Right lobe of liver (tissue), 6 donors: ENCODE results near the gene CD63. TPM values are rescaled to one million over a fixed set of nuclear protein-coding genes. Genes with fewer than 3 reads are reported as not detected.

Source experiments
- ATAC-seq, 4 donors: fragments of 200-7000 bp; cut with Tn5 transposase; one replicate each; pipeline ENCODE4 v1.9.1; 2020; ENCODE audit warnings: mild to moderate bottlenecking in 4 of 4, moderate library complexity in 4 of 4
- DNase-seq, 3 donors: peaks; one replicate each; pipeline ENCODE4 v3.0.0-alpha.2; 2020
- H3K27ac ChIP-seq, 3 donors: fragments of 200-600 bp; one replicate each; pipeline ENCODE4 v1.8.0; 2022
- H3K27me3 ChIP-seq, 2 donors: fragments of 200-600 bp; one replicate each; pipeline ENCODE4 v1.8.0; 2022
- H3K36me3 ChIP-seq, 4 donors: fragments of 200-600 bp; sonication (generic) in 1 of 4; one replicate each; pipeline versions ENCODE4 v1.5.1 to v1.8.0; 2017 to 2022; ENCODE audit warnings: control low read depth in 1 of 4
- H3K4me1 ChIP-seq, 4 donors: fragments of 200-600 bp; sonication (generic) in 1 of 4; one replicate each; pipeline versions ENCODE4 v1.5.1 to v1.8.0; 2017 to 2022; ENCODE audit warnings: control low read depth in 1 of 4
- H3K4me3 ChIP-seq, 3 donors: fragments of 200-600 bp; one replicate each; pipeline ENCODE4 v1.8.0; 2022
- H3K9me3 ChIP-seq, 4 donors: fragments of 200-600 bp; sonication (generic) in 1 of 4; one replicate each; pipeline versions ENCODE4 v1.5.1 to v1.8.0; 2017 to 2022; ENCODE audit warnings: control low read depth in 1 of 4
- CTCF ChIP-seq, 4 donors: fragments of 200-600 bp in 3 of 4; fragments of 450-650 bp in 1 of 4; IDR thresholded peaks; one replicate each; pipeline versions ENCODE4 v1.5.1 to v1.8.0; 2016 to 2022; ENCODE audit warnings: antibody characterized with exemption in 4 of 4, mild to moderate bottlenecking in 2 of 4
- POLR2A ChIP-seq: fragments of 450-650 bp; IDR thresholded peaks from one replicate; pipeline ENCODE4 v1.6.1; 2017; ENCODE audit warnings: antibody characterized with exemption, mild to moderate bottlenecking
- WGBS: methylation state at CpG from one replicate; pipeline ENCODE4 v1.1.6; 2018; ENCODE audit warnings: low coverage, low lambda C conversion rate; ENCODE audit not compliant: insufficient coverage; ENCODE audit errors: missing lambda C conversion rate; 5-methylcytosine and 5-hydroxymethylcytosine counted together
- intact Hi-C, 2 donors: fragments of 100-400 bp; cut with DNase I; formaldehyde crosslinking; loops; one replicate each; pipeline versions ENCODE4 v1.11.2 to v1.14.1; 2022
- total RNA-seq, 6 experiments: library from RNA; depleted of rRNA in 2 of 6; stranded (reverse); fragments of >200 nt in 2 of 6; fragmentation: NEBNext Ultra II Directional in 3 of 6; extraction: Animal tissue kit (Norgen Biotek cat#: 25700) in 3 of 6; gene quantifications; one replicate each; pipeline versions ENCODE4 v1.1.0 to v1.2.4, GENCODE V29; 2016 to 2023
- donor health status: DM: no; HTN: yes; CAD: no.
- donor health status: DM: no; HTN: no; CAD: no.
- donor health status: DM: no; HTN: no; CAD: no.
- donor health status: DM: no; HTN: yes; CAD: no.
- donor health status: DM: no; HTN: yes; CAD: no.

The CD63 gene
- total RNA-seq, 6 experiments from 2014 or later = 213 to 556 (median 317) TPM

GRCh38 chr12:55682087-55682796 lies 46.6 kb downstream of the CD63 start:
- no peaks in the 10 kb centered on the region for H3K9me3 ChIP-seq
- peaks cover 0 to 8% (median 0%) of the 10 kb centered on the region in 4 donors for H3K36me3 ChIP-seq
- intact Hi-C loops = loop anchor here in 1 of 2 donors (5.0 kb wide), 1 partner anchor 40 kb away; the partner anchor contains the start of gene RDH5
- H3K4me3 ChIP-seq = peak overlapping the region; percentile 71 to 78 (median 75)
- H3K27me3 ChIP-seq = no peaks in the 10 kb centered on the region
- peaks cover 0 to 7% (median 0%) of the 10 kb centered on the region in 4 donors for H3K4me1 ChIP-seq
- ATAC-seq (peak in 3 of 4 donors; percentile 12 to 27 (median 14)), DNase-seq (peak in 1 of 3 donors; percentile 54)
- TF ChIP-seq POLR2A (no peak), CTCF (IDR thresholded peaks at IDR 0.05) (no peak)
- WGBS = 25% methylated on average over 12 of the region's 13 CpGs
- H3K27ac ChIP-seq = peak overlapping the region; percentile 13 to 76 (median 20)

GRCh38 chr12:55681142-55682077 lies 47.4 kb downstream of the CD63 start:
- intact Hi-C loops = loop anchor here in 1 of 2 donors (5.0 kb wide), 1 partner anchor 41 kb away; the partner anchor contains the start of gene RDH5
- Histone ChIP-seq H3K4me3 (peak overlapping the region; percentile 71 to 78 (median 75)), H3K27ac (peak overlapping the region; percentile 20 to 76 (median 58)), H3K4me1 (peaks cover 0 to 7% (median 0%) of the 10 kb centered on the region in 4 donors), H3K36me3 (peaks cover 0 to 8% (median 0%) of the 10 kb centered on the region in 4 donors), H3K27me3 (no peaks in the 10 kb centered on the region), H3K9me3 (no peaks in the 10 kb centered on the region)
- ATAC-seq = peak; percentile 85 to 91 (median 89)
- TF ChIP-seq POLR2A (peak; percentile 93), CTCF (IDR thresholded peaks at IDR 0.05) (peak; percentile 20 to 50 (median 40))
- peak; percentile 87 to 92 (median 92) for DNase-seq
- 8% methylated on average over 15 of the region's 17 CpGs for WGBS

GRCh38 chr12:55679691-55680090 lies 49.1 kb downstream of the CD63 start:
- H3K27ac ChIP-seq = no peak overlapping the region
- intact Hi-C loops = loop anchor here in 1 of 2 donors (5.0 kb wide), 1 partner anchor 43 kb away; the partner anchor contains the start of gene RDH5
- H3K4me1 ChIP-seq = peaks cover 0 to 7% (median 0%) of the 10 kb centered on the region in 4 donors
- peak in 1 of 3 donors; percentile 17 for DNase-seq
- no peaks in the 10 kb centered on the region for H3K27me3 ChIP-seq
- 87% methylated on average over 3 of the region's 5 CpGs for WGBS
- no peak overlapping the region for H3K4me3 ChIP-seq
- H3K36me3 ChIP-seq = no peaks in the 10 kb centered on the region
- H3K9me3 ChIP-seq = no peaks in the 10 kb centered on the region
- no peak for ATAC-seq
- TF ChIP-seq POLR2A = no peak
- TF ChIP-seq CTCF (IDR thresholded peaks at IDR 0.05) = no peak

GRCh38 chr12:55676707-55677106 lies 52.1 kb downstream of the CD63 start:
- WGBS = 29% methylated on average over 6 of the region's 6 CpGs
- H3K4me1 ChIP-seq = no peaks in the 10 kb centered on the region
- no peaks in the 10 kb centered on the region for H3K9me3 ChIP-seq
- no peaks in the 10 kb centered on the region for H3K27me3 ChIP-seq
- no peak overlapping the region for H3K4me3 ChIP-seq
- H3K36me3 ChIP-seq = no peaks in the 10 kb centered on the region
- TF ChIP-seq POLR2A = no peak
- no peak for TF ChIP-seq CTCF (IDR thresholded peaks at IDR 0.05)
- intact Hi-C loops = no loop called here
- H3K27ac ChIP-seq = peak overlapping the region in 1 of 3 donors; percentile 7
- peak in 1 of 3 donors; percentile 8 for DNase-seq
- peak in 1 of 4 donors; percentile 18 for ATAC-seq
